ENCODE data around the gene IL31RA.

DNA sequence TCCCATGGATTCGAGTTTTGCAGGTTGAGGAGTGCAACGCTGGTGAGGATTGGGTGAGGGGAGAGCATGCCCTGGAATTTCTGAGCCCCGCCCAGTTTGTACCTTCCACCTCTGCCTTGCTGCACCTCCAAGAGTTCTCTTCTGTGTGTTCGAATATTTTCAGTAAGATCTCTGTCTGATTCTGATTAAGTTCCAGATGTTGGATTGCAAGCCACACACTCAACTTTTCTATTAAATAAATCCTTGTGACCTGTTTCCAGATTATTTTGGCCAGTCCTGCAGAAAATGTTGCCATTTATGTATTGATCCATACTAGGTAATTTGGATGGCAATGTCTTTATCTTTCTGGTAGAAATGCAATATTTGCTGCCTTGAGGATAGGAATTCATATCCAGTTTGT is 54.1 kb downstream of the IL31RA start:
- TF ChIP-seq, protein P1, sequence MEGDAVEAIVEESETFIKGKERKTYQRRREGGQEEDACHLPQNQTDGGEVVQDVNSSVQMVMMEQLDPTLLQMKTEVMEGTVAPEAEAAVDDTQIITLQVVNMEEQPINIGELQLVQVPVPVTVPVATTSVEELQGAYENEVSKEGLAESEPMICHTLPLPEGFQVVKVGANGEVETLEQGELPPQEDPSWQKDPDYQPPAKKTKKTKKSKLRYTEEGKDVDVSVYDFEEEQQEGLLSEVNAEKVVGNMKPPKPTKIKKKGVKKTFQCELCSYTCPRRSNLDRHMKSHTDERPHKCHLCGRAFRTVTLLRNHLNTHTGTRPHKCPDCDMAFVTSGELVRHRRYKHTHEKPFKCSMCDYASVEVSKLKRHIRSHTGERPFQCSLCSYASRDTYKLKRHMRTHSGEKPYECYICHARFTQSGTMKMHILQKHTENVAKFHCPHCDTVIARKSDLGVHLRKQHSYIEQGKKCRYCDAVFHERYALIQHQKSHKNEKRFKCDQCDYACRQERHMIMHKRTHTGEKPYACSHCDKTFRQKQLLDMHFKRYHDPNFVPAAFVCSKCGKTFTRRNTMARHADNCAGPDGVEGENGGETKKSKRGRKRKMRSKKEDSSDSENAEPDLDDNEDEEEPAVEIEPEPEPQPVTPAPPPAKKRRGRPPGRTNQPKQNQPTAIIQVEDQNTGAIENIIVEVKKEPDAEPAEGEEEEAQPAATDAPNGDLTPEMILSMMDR (IDR thresholded peaks at IDR 0.05; ENCODE audit: insufficient read depth, low read depth, low read length), result no peak
- TF ChIP-seq EZH2 (IDR thresholded peaks at IDR 0.05; ENCODE audit: insufficient read depth, low read length), result no peak
